Nephron progenitor cell (in vitro differentiated cells): ENCODE data around the gene CRISPLD2.

Source experiments
- DNase-seq: peaks from one replicate; pipeline ENCODE4 v3.0.0; 2021
- H3K27ac Mint-ChIP-seq: 2 replicates; pipeline ENCODE4 v1.8.0; 2021; ENCODE audit warnings: mild to moderate bottlenecking, moderate library complexity, mixed read lengths
- H3K27me3 Mint-ChIP-seq: 2 replicates; pipeline ENCODE4 v1.8.0; 2021; ENCODE audit warnings: mild to moderate bottlenecking, low read depth, mixed read lengths; ENCODE audit not compliant: poor library complexity
- H3K36me3 Mint-ChIP-seq: 2 replicates; pipeline ENCODE4 v1.8.0; 2021; ENCODE audit warnings: low read depth, mixed read lengths
- H3K4me1 Mint-ChIP-seq: 2 replicates; pipeline ENCODE4 v1.8.0; 2021; ENCODE audit warnings: mixed read lengths
- H3K4me3 Mint-ChIP-seq: 2 replicates; pipeline ENCODE4 v1.8.0; 2021; ENCODE audit warnings: mild to moderate bottlenecking, moderate library complexity, mixed read lengths
- H3K9me3 Mint-ChIP-seq: 2 replicates; pipeline ENCODE4 v1.8.0; 2021; ENCODE audit warnings: mild to moderate bottlenecking, moderate library complexity, mixed read lengths
- CTCF ChIP-seq: fragments of 200-600 bp; sonication (generic); IDR thresholded peaks from 2 replicates; pipeline ENCODE4 v1.5.0; 2021; ENCODE audit warnings: antibody characterized with exemption

CRISPLD2 gene

GRCh38 chr16:84885342-84885910 lies 65.6 kb downstream of the CRISPLD2 start:
- peaks cover 10% of the 10 kb centered on the region for H3K9me3 Mint-ChIP-seq
- peak overlapping the region; percentile 68 for H3K27ac Mint-ChIP-seq
- DNase-seq, result no peak
- TF ChIP-seq CTCF, result no peak
- no peak overlapping the region for H3K4me3 Mint-ChIP-seq
- peaks cover 57% of the 10 kb centered on the region for H3K4me1 Mint-ChIP-seq
- peaks cover 6% of the 10 kb centered on the region for H3K27me3 Mint-ChIP-seq
- H3K36me3 Mint-ChIP-seq, result no peaks in the 10 kb centered on the region

- TF ChIP-seq CTCF, result no peak
- peaks cover 64% of the 10 kb centered on the region for H3K4me1 Mint-ChIP-seq
- H3K27ac Mint-ChIP-seq, result no peak overlapping the region
- no peak for DNase-seq
- no peaks in the 10 kb centered on the region for H3K36me3 Mint-ChIP-seq
- H3K4me3 Mint-ChIP-seq, result no peak overlapping the region
- peaks cover 5% of the 10 kb centered on the region for H3K27me3 Mint-ChIP-seq
- peaks cover 10% of the 10 kb centered on the region for H3K9me3 Mint-ChIP-seq
Measured at GRCh38 chr16:84886497-84887090, 66.8 kb downstream of the CRISPLD2 start.

GRCh38 chr16:84887207-84887606 lies 67.4 kb downstream of the CRISPLD2 start:
- no peak for DNase-seq
- H3K36me3 Mint-ChIP-seq, result no peaks in the 10 kb centered on the region
- peaks cover 6% of the 10 kb centered on the region for H3K27me3 Mint-ChIP-seq
- no peak overlapping the region for H3K4me3 Mint-ChIP-seq
- TF ChIP-seq CTCF, result no peak
- H3K4me1 Mint-ChIP-seq, result peaks cover 71% of the 10 kb centered on the region
- H3K27ac Mint-ChIP-seq, result no peak overlapping the region
- H3K9me3 Mint-ChIP-seq, result peaks cover 7% of the 10 kb centered on the region

GRCh38 chr16:84888450-84888849 lies 68.7 kb downstream of the CRISPLD2 start:
- no peak overlapping the region for H3K27ac Mint-ChIP-seq
- H3K4me3 Mint-ChIP-seq, result no peak overlapping the region
- peaks cover 64% of the 10 kb centered on the region for H3K4me1 Mint-ChIP-seq
- H3K27me3 Mint-ChIP-seq, result peaks cover 9% of the 10 kb centered on the region
- no peak for DNase-seq
- peaks cover 7% of the 10 kb centered on the region for H3K9me3 Mint-ChIP-seq
- no peak for TF ChIP-seq CTCF
- H3K36me3 Mint-ChIP-seq, result no peaks in the 10 kb centered on the region

- no peak for TF ChIP-seq CTCF
- Mint-ChIP-seq H3K9me3 (peaks cover 10% of the 10 kb centered on the region), H3K36me3 (no peaks in the 10 kb centered on the region), H3K27ac (peak overlapping the region; percentile 36), H3K27me3 (peaks cover 14% of the 10 kb centered on the region), H3K4me3 (no peak overlapping the region), H3K4me1 (peaks cover 62% of the 10 kb centered on the region)
- DNase-seq, result no peak
Measured at GRCh38 chr16:84889066-84889465, 69.3 kb downstream of the CRISPLD2 start.

- peaks cover 23% of the 10 kb centered on the region for H3K27me3 Mint-ChIP-seq
- peak overlapping the region; percentile 74 for H3K27ac Mint-ChIP-seq
- H3K36me3 Mint-ChIP-seq, result no peaks in the 10 kb centered on the region
- DNase-seq, result no peak
- no peak for TF ChIP-seq CTCF
- peaks cover 14% of the 10 kb centered on the region for H3K9me3 Mint-ChIP-seq
- no peak overlapping the region for H3K4me3 Mint-ChIP-seq
- peaks cover 48% of the 10 kb centered on the region for H3K4me1 Mint-ChIP-seq
Measured at GRCh38 chr16:84890427-84890826, 70.6 kb downstream of the CRISPLD2 start.
